Epithelial cell of prostate (primary cell): ENCODE measurements around the gene CTDSPL.

ENCODE experiments used
- DNase-seq: peaks from one replicate; pipeline ENCODE4 v3.0.0-alpha.2; 2011; ENCODE audit warnings: low read depth, low spot score
- H3K27ac ChIP-seq: fragments of 450-650 bp; 2 replicates; pipeline ENCODE4 v1.5.1; 2017; ENCODE audit warnings: mild to moderate bottlenecking

The CTDSPL gene

GRCh38 chr3:38006445-38006995 lies 144.8 kb downstream of the CTDSPL start:
- no peak overlapping the region for H3K27ac ChIP-seq
- no peak for DNase-seq

GRCh38 chr3:38007754-38008090 lies 146.0 kb downstream of the CTDSPL start:
- no peak for DNase-seq
- H3K27ac ChIP-seq: no peak overlapping the region

- no peak for DNase-seq
These were observed 146.6 kb downstream of the CTDSPL start for GRCh38 chr3:38008191-38008701.

GRCh38 chr3:38008971-38009580 lies 147.4 kb downstream of the CTDSPL start:
- DNase-seq: no peak

More at GRCh38 chr3:38008191-38008701, 146.6 kb downstream of the CTDSPL start:
- no peak overlapping the region for H3K27ac ChIP-seq

GRCh38 chr3:38009807-38010591 lies 148.3 kb downstream of the CTDSPL start:
- H3K27ac ChIP-seq: no peak overlapping the region
- DNase-seq: no peak

More at GRCh38 chr3:38008971-38009580, 147.4 kb downstream of the CTDSPL start:
- no peak overlapping the region for H3K27ac ChIP-seq

GRCh38 chr3:38011111-38011510 lies 149.4 kb downstream of the CTDSPL start:
- DNase-seq: no peak
- H3K27ac ChIP-seq: no peak overlapping the region

- H3K27ac ChIP-seq: no peak overlapping the region
- no peak for DNase-seq
These were observed 153.8 kb downstream of the CTDSPL start for GRCh38 chr3:38015485-38015884.

GRCh38 chr3:38015984-38016383 lies 154.3 kb downstream of the CTDSPL start:
- no peak overlapping the region for H3K27ac ChIP-seq
- no peak for DNase-seq

GRCh38 chr3:38016410-38016809 lies 154.7 kb downstream of the CTDSPL start:
- DNase-seq: no peak
- H3K27ac ChIP-seq: no peak overlapping the region

- H3K27ac ChIP-seq: no peak overlapping the region
- no peak for DNase-seq
These were observed 155.3 kb downstream of the CTDSPL start for GRCh38 chr3:38016847-38017444.

GRCh38 chr3:38017445-38018295 lies 156.0 kb downstream of the CTDSPL start:
- H3K27ac ChIP-seq: no peak overlapping the region
- no peak for DNase-seq

- DNase-seq: no peak
- H3K27ac ChIP-seq: no peak overlapping the region
These were observed 156.9 kb downstream of the CTDSPL start for GRCh38 chr3:38018296-38019266.

- H3K27ac ChIP-seq: no peak overlapping the region
- no peak for DNase-seq
These were observed 158.1 kb downstream of the CTDSPL start for GRCh38 chr3:38019658-38020341.

GRCh38 chr3:38020342-38020726 lies 158.7 kb downstream of the CTDSPL start:
- DNase-seq: no peak
- no peak overlapping the region for H3K27ac ChIP-seq

- DNase-seq: no peak
- H3K27ac ChIP-seq: no peak overlapping the region
These were observed 159.5 kb downstream of the CTDSPL start for GRCh38 chr3:38021196-38021595.

- H3K27ac ChIP-seq: no peak overlapping the region
- no peak for DNase-seq
These were observed 160.6 kb downstream of the CTDSPL start for GRCh38 chr3:38022301-38022700.

- DNase-seq: no peak
- H3K27ac ChIP-seq: no peak overlapping the region
These were observed 161.4 kb downstream of the CTDSPL start for GRCh38 chr3:38022896-38023709.

- DNase-seq: no peak
- H3K27ac ChIP-seq: peak overlapping the region; percentile 85
These were observed 165.2 kb downstream of the CTDSPL start for GRCh38 chr3:38026856-38027255.
